ENCODE measurements around the gene AIF1. TPM values are rescaled to one million over a fixed set of nuclear protein-coding genes. Genes with fewer than 3 reads are reported as not detected.

The AIF1 gene
- total RNA-seq, 6 experiments from 2014 or later: not detected

DNA sequence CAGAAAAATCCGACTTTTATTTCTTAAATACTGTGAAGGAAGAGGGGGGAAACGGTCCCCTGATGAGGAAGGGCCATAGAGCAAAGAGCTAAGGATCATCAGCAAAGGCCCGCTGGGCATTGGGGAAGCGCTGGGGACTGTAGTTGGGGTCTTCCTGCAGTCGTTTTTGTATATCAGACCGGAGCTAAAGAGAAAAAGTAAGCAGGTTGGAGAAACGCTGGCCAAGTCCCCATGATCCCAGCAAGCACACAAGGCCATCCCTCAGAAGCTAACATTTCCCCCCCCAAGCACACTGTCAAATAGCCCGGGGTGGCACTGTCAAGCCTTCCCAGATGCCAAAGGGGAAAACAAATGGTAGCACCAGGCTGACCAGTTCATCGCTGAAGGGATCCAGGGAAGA lies 24.0 kb downstream of the AIF1 start:
- no peak for DNase-seq
- H3K4me1 Mint-ChIP-seq (ENCODE audit: low read depth): peaks cover 54% of the 10 kb centered on the region
- H3K27ac Mint-ChIP-seq: peak overlapping the region; percentile 91
- H3K9me3 Mint-ChIP-seq: no peaks in the 10 kb centered on the region
- H3K27me3 Mint-ChIP-seq (ENCODE audit: insufficient read depth): peaks cover 7% of the 10 kb centered on the region
- no peak overlapping the region; the same call in 1 of the 2 replicates for H3K4me3 Mint-ChIP-seq
- TF ChIP-seq, protein P1, sequence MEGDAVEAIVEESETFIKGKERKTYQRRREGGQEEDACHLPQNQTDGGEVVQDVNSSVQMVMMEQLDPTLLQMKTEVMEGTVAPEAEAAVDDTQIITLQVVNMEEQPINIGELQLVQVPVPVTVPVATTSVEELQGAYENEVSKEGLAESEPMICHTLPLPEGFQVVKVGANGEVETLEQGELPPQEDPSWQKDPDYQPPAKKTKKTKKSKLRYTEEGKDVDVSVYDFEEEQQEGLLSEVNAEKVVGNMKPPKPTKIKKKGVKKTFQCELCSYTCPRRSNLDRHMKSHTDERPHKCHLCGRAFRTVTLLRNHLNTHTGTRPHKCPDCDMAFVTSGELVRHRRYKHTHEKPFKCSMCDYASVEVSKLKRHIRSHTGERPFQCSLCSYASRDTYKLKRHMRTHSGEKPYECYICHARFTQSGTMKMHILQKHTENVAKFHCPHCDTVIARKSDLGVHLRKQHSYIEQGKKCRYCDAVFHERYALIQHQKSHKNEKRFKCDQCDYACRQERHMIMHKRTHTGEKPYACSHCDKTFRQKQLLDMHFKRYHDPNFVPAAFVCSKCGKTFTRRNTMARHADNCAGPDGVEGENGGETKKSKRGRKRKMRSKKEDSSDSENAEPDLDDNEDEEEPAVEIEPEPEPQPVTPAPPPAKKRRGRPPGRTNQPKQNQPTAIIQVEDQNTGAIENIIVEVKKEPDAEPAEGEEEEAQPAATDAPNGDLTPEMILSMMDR (IDR thresholded peaks at IDR 0.05): no peak
- H3K36me3 Mint-ChIP-seq (ENCODE audit: low read depth): peaks cover 50% of the 10 kb centered on the region

DNA sequence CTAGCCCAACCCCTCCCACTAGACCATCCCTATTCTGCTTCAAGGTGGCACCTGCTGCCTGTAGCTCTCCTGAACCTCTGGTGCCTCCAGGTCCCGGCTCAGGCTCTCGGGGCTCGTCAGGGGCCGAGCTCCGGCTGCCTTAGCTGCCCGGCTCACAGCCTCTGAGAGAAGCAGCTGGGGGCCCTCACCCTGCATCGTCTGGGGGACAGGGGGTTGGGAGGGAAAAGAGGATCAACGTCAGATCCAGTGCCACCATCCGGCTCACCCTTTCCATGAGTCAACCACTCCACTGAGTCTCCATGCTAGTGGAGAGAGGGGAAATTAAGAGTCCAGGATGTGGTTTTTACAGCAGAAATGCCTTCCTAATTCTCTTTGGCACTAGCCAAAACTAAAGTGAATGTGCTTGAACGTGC lies 24.4 kb downstream of the AIF1 start:
- Mint-ChIP-seq H3K36me3 (ENCODE audit: low read depth) (peaks cover 48% of the 10 kb centered on the region), H3K4me1 (ENCODE audit: low read depth) (peaks cover 50% of the 10 kb centered on the region), H3K9me3 (no peaks in the 10 kb centered on the region), H3K27ac (peak overlapping the region; percentile 91), H3K27me3 (ENCODE audit: insufficient read depth) (peaks cover 7% of the 10 kb centered on the region), H3K4me3 (peak overlapping the region; percentile 37)
- TF ChIP-seq, protein P1 (IDR thresholded peaks at IDR 0.05): no peak
- DNase-seq: peak; percentile 65

DNA sequence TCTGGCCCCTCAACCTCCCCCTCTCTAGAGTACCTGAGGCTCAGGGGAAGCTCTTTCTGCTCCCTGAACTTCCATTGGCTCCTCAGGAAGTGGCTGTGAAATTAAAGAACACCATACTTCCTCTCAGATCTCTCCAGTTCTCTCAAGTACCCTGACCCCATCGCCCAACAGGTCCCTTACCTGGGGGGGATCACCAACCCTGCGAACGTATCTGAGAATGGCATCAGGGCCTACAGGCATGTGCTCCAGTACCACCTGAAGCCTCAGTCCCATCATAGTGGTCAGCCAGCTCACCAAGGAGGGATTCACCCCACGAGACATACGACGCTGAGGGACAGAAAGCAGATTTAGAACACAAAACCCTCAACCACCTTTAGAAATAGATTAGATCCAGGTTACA lies 25.6 kb downstream of the AIF1 start:
- TF ChIP-seq, protein P1 (IDR thresholded peaks at IDR 0.05): no peak
- no peaks in the 10 kb centered on the region for H3K9me3 Mint-ChIP-seq
- peaks cover 7% of the 10 kb centered on the region for H3K27me3 Mint-ChIP-seq (ENCODE audit: insufficient read depth)
- peaks cover 44% of the 10 kb centered on the region for H3K4me1 Mint-ChIP-seq (ENCODE audit: low read depth)
- H3K36me3 Mint-ChIP-seq (ENCODE audit: low read depth): peaks cover 43% of the 10 kb centered on the region
- no peak for DNase-seq
- H3K27ac Mint-ChIP-seq: peak overlapping the region; percentile 91
- H3K4me3 Mint-ChIP-seq: no peak overlapping the region

DNA sequence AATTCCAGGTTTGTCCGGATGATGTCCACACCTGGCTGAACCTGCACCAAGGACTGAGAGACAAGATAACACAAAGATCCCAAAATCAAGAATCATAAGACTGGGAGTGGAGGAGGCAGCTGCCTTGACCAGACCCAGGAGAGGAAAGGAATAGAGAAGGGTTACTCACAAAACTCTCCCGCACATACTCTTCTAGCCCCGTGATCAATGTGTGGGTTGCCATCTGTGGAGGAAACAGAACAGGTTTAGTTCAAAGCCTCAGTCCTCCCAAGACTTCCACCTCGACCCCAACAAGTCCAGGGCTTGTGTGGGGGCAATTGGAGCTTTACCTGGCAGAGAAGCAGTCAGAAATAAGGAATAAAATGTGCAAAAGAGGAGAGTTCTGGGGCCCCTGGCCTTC lies 26.3 kb downstream of the AIF1 start:
- Mint-ChIP-seq H3K9me3 (no peaks in the 10 kb centered on the region), H3K36me3 (ENCODE audit: low read depth) (peaks cover 37% of the 10 kb centered on the region), H3K4me3 (no peak overlapping the region), H3K27me3 (ENCODE audit: insufficient read depth) (peaks cover 6% of the 10 kb centered on the region), H3K27ac (peak overlapping the region; percentile 91), H3K4me1 (ENCODE audit: low read depth) (peaks cover 40% of the 10 kb centered on the region)
- no peak for DNase-seq
- TF ChIP-seq, protein P1 (IDR thresholded peaks at IDR 0.05): no peak

DNA sequence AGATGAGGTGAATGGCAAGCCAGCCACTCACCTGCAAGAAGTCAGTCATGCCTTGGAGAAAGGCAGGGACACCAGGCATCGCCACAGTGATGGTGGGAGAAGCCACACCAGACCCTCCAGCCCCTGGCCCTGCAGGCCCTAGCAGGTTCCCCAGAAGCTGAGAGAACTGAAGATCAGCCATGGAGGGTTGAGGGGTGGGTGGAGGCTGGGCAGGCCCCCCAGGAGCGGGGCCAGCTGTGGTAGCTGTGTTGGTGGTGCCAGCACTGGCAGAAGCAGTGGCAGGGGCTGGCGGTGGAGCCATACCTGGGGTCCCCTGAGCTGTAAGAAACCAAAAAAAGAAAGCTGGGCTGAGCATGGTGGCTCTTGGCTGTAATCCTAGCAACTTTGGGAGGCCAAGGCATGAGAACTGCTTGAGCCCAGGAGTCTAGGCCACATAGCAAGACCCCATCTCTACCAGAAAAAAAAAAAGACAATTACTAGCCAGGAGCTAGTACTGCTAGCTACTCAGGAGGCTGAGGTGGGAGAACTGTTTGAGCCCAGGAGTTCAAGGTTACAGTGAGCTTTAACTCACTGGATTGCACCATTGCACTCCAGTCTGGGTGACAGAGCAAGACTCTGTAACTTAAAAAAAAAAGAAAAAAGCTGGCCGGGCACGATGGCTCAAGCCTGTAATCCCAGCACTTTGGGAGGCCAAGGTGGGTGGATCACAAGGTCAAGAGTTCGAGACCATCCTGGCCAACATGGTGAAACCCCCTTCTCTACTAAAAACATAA lies 27.9 kb downstream of the AIF1 start:
- H3K4me1 Mint-ChIP-seq (ENCODE audit: low read depth): peaks cover 28% of the 10 kb centered on the region
- no peak for DNase-seq
- H3K4me3 Mint-ChIP-seq: no peak overlapping the region
- peaks cover 6% of the 10 kb centered on the region for H3K27me3 Mint-ChIP-seq (ENCODE audit: insufficient read depth)
- TF ChIP-seq, protein P1 (IDR thresholded peaks at IDR 0.05): no peak
- no peak overlapping the region for H3K27ac Mint-ChIP-seq
- no peaks in the 10 kb centered on the region for H3K9me3 Mint-ChIP-seq
- H3K36me3 Mint-ChIP-seq (ENCODE audit: low read depth): peaks cover 24% of the 10 kb centered on the region

Data from HFFc6 (cell line).